ENCODE measurements around the gene LHFPL3.

Gene LHFPL3

DNA sequence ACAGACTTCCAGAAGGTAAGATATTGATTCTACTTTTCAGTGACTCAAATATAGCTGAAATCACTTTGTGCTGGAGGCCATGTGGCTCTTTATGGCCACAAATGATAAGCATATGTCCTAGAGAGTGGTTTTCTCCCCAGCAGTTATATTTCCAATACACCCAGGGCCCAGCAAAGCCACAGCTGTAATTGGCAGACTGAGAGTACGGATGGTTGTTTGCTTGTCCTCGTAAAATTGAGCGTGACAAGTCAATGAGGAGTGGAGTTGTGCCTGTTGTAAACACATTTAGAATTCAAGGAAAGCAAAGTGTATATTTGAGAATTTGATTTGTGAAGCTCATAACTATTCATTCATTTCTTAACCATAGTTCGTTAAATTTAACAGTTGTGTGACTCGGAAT lies 201.8 kb downstream of the LHFPL3 start:
- TF ChIP-seq, protein P1, sequence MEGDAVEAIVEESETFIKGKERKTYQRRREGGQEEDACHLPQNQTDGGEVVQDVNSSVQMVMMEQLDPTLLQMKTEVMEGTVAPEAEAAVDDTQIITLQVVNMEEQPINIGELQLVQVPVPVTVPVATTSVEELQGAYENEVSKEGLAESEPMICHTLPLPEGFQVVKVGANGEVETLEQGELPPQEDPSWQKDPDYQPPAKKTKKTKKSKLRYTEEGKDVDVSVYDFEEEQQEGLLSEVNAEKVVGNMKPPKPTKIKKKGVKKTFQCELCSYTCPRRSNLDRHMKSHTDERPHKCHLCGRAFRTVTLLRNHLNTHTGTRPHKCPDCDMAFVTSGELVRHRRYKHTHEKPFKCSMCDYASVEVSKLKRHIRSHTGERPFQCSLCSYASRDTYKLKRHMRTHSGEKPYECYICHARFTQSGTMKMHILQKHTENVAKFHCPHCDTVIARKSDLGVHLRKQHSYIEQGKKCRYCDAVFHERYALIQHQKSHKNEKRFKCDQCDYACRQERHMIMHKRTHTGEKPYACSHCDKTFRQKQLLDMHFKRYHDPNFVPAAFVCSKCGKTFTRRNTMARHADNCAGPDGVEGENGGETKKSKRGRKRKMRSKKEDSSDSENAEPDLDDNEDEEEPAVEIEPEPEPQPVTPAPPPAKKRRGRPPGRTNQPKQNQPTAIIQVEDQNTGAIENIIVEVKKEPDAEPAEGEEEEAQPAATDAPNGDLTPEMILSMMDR (IDR thresholded peaks at IDR 0.05; ENCODE audit: low read depth, low read length, missing control alignments): no peak
- no peak for DNase-seq (ENCODE audit: low read depth)
- H3K4me3 ChIP-seq (ENCODE audit: low read depth, low read length): no peak overlapping the region

DNA sequence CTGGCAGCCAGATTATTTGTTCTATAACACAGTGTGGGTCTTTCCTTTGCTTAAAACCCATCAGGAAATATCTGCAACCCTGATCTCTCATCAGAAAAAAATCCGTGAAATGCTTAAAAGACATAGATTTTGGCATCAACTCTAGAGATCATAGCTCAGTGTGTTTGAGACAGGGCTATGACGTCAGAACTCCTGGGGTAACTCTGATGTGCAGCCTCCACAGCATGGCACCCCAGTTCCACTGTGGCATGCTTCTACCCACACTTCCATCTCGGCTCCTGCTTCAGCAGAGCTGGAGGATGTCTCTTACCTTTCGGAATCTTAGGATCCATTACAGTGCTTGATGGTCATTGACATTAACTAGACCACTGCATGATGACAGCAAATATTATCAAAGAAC lies 205.7 kb downstream of the LHFPL3 start:
- DNase-seq (ENCODE audit: low read depth): no peak
- TF ChIP-seq, protein P1 (IDR thresholded peaks at IDR 0.05; ENCODE audit: low read depth, low read length, missing control alignments): no peak
- no peak overlapping the region for H3K4me3 ChIP-seq (ENCODE audit: low read depth, low read length)

DNA sequence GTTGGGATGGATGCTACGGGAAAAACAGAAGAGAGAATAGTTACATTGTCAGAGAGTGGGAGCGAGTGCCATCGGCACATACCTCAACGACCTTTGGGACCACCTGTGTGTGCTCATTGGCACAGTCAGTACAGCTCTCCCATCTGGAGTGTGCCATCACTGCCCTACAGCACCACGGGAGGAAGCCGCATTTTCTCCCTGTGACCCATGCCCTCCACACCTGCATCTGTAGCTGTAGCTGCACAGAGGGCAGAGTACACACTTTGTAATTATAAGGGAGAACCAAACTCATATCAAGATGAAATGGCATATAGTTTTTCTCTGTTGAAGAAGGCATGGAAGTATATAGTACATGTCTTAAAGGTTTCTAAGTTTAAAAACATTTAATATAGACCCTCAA lies 207.4 kb downstream of the LHFPL3 start:
- TF ChIP-seq, protein P1 (IDR thresholded peaks at IDR 0.05; ENCODE audit: low read depth, low read length, missing control alignments): no peak
- DNase-seq (ENCODE audit: low read depth): no peak
- H3K4me3 ChIP-seq (ENCODE audit: low read depth, low read length): no peak overlapping the region

DNA sequence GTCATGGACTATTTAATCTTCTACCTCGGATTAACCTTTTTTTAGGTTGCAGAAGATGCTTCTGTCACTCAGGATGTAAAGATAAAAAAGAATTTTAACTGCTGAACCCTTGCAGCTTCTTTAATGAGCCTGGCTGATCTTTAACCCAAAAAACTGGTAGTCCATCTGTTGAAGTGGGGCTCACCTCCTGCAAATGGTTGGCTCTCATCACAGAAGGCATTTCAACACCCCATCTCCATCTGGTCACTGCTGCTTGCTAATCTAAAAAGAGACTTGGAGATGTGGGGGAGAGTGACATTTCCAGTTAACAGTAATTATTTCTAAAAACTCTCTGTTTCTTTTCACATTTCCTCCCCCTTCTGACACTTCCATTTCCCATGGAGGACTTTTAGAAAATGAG lies 208.6 kb downstream of the LHFPL3 start:
- no peak overlapping the region for H3K4me3 ChIP-seq (ENCODE audit: low read depth, low read length)
- TF ChIP-seq, protein P1 (IDR thresholded peaks at IDR 0.05; ENCODE audit: low read depth, low read length, missing control alignments): no peak
- no peak for DNase-seq (ENCODE audit: low read depth)

DNA sequence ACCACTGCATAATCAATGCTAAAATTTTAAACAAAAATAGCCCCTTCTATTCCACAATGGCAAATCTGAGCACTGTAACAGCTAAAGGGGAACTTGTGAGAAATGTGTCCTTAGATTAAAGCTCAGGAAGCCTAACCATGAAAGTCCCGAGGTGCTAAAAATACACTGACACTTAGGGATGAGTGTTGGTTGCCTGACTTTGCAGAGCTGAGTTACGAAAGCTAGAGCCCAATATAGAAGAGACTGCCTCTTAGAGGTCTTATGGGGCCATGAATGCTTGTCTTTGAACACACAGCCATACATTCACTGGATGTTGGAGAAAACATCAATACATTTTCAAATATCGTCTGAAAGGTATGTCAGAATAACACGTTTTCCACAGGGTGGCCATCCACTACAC lies 209.7 kb downstream of the LHFPL3 start:
- H3K4me3 ChIP-seq (ENCODE audit: low read depth, low read length): no peak overlapping the region
- DNase-seq (ENCODE audit: low read depth): no peak
- TF ChIP-seq, protein P1 (IDR thresholded peaks at IDR 0.05; ENCODE audit: low read depth, low read length, missing control alignments): no peak

DNA sequence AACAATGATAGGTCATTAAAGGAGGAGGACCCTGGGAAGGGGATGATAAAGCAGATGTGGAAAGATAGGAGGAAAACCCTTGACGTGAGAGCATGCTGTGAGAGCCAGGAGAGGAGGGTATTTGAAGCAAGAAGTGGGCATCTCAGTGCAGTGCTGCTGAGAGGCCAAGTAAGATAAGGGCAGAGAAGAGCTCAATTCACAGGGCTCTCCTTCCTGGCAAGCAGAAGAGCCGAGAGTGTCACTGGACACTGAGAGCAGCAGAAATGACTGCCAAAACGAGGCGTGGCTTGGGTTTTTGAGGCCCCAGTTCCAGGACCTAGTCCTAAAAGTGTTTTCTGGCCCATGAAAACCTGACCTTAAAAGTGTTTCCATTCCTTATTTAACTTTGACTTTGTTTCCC lies 213.5 kb downstream of the LHFPL3 start:
- TF ChIP-seq, protein P1 (IDR thresholded peaks at IDR 0.05; ENCODE audit: low read depth, low read length, missing control alignments): no peak
- no peak for DNase-seq (ENCODE audit: low read depth)
- no peak overlapping the region for H3K4me3 ChIP-seq (ENCODE audit: low read depth, low read length)

DNA sequence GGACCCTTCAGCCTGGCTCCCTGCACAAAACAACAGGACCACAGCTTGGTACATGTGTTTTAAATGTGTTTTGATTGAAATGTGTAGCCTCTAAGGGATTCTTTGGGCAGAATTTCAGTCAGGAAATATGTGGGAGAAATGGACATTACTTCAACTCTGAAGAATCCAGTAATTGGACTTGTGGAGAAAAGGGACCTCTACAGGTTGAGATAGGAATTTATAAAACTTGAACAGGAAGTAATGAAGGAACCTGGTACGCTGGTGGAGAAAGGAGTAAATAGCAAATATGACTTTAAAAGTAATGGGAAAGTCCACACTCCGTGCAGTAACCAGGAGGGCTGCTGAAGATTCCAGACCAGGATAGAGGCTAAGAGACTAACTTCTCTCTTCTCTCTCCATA lies 220.5 kb downstream of the LHFPL3 start:
- H3K4me3 ChIP-seq (ENCODE audit: low read depth, low read length): no peak overlapping the region
- TF ChIP-seq, protein P1 (IDR thresholded peaks at IDR 0.05; ENCODE audit: low read depth, low read length, missing control alignments): no peak
- no peak for DNase-seq (ENCODE audit: low read depth)

Data from GM12864 (cell line).